GM12878 (cell line): ENCODE data around the gene PPP2R2D. TPM values are rescaled to one million over a fixed set of nuclear protein-coding genes. Genes with fewer than 3 reads are reported as not detected.

Experiments
- ATAC-seq: fragments of 200-7000 bp; cut with Tn5 transposase; 3 replicates; pipeline ENCODE4 v1.9.1; 2020; ENCODE audit warnings: mild to moderate bottlenecking, moderate library complexity
- BruUV-seq: library from RNA; stranded (reverse); fragments of 400-500 nt; replicated peaks from 2 replicates; lab custom pipeline; 2021; lab: Mats Ljungman, UMichigan
- CTCF ChIA-PET: fragments of 300-600 bp; sonication (Branson Sonifier 250); formaldehyde crosslinking; extraction: SDS; loops from one replicate; lab custom pipeline; 2021; ENCODE audit warnings: inconsistent platforms; lab: Yijun Ruan, JAX
- POLR2A ChIA-PET: fragments of 350-600 bp; formaldehyde crosslinking; extraction: SDS; loops from one replicate; lab custom pipeline; 2021; ENCODE audit warnings: inconsistent platforms; lab: Charles Lee
- RAD21 ChIA-PET: fragments of 300-600 bp; sonication (Branson Sonifier 250); formaldehyde crosslinking; loops from one replicate; lab custom pipeline; 2023; ENCODE audit warnings: antibody characterized with exemption; ENCODE audit not compliant: unreplicated experiment; lab: Charles Lee
- SMC1A ChIA-PET: fragments of 300-600 bp; sonication (Branson Sonifier 250); formaldehyde crosslinking; loops from one replicate; lab custom pipeline; 2023; ENCODE audit not compliant: unreplicated experiment, uncharacterized antibody; lab: Charles Lee
- DNase-seq: peaks from one replicate; pipeline ENCODE4 v3.0.0-alpha.2; 2011; ENCODE audit warnings: low read depth, low spot score
- FAIRE-seq: peaks from 3 replicates; lab custom pipeline; 2011; peaks lifted over from hg19 to GRCh38; lab: Jason Lieb, UNC
- H2AFZ ChIP-seq: 2 replicates; pipeline ENCODE4 v1.6.0; 2011; ENCODE audit warnings: low read depth, low read length, control low read depth; ENCODE audit not compliant: control insufficient read depth
- H3K27ac ChIP-seq: 2 replicates; pipeline ENCODE4 v1.5.1; 2011; ENCODE audit warnings: control low read depth; ENCODE audit not compliant: control insufficient read depth, insufficient read depth
- H3K27me3 ChIP-seq, 2 experiments: replicated peaks in 1 of 2; 2 replicates each; pipeline versions ENCODE4 v1.6.0 to v1.6.1; 2011; ENCODE audit warnings: low read length in 1 of 2; ENCODE audit not compliant: control insufficient read depth in 2 of 2, insufficient read depth in 2 of 2
- H3K36me3 ChIP-seq, 2 experiments: 2 replicates each; pipeline ENCODE4 v1.5.1; 2011; ENCODE audit warnings: low read length in 1 of 2; ENCODE audit not compliant: control insufficient read depth in 2 of 2, insufficient read depth in 2 of 2
- H3K4me1 ChIP-seq: 2 replicates; pipeline ENCODE4 v1.6.1; 2011; ENCODE audit warnings: mild to moderate bottlenecking, low read length, moderate library complexity, mixed read lengths; ENCODE audit not compliant: control insufficient read depth, insufficient read depth
- H3K4me2 ChIP-seq: 2 replicates; pipeline ENCODE4 v1.6.0; 2011; ENCODE audit warnings: control low read depth; ENCODE audit not compliant: control insufficient read depth, insufficient read depth
- H3K4me3 ChIP-seq: fragments of 200-600 bp; sonication (generic); 2 replicates; pipeline ENCODE4 v1.5.1; 2016
- H3K79me2 ChIP-seq: 2 replicates; pipeline ENCODE4 v1.6.0; 2011; ENCODE audit warnings: low read length; ENCODE audit not compliant: control insufficient read depth, insufficient read depth
- H3K9ac ChIP-seq: 2 replicates; pipeline ENCODE4 v1.8.0; 2011; ENCODE audit warnings: low read length, control low read depth, mixed read lengths; ENCODE audit not compliant: control insufficient read depth, insufficient read depth
- H3K9me3 ChIP-seq: replicated peaks from 3 replicates; pipeline ENCODE4 v1.5.1; 2011; ENCODE audit warnings: mild to moderate bottlenecking, low read length; ENCODE audit not compliant: control insufficient read depth, insufficient read depth
- H4K20me1 ChIP-seq: 2 replicates; pipeline ENCODE4 v1.6.0; 2011; ENCODE audit not compliant: control insufficient read depth, insufficient read depth
- BMI1 ChIP-seq: fragments of 450-650 bp; IDR thresholded peaks from 2 replicates; pipeline ENCODE4 v1.6.1; 2016; ENCODE audit warnings: mild to moderate bottlenecking, moderate library complexity, borderline replicate concordance
- CBX5 ChIP-seq: sonication (generic); IDR thresholded peaks from 2 replicates; pipeline ENCODE4 v1.6.1; 2016; ENCODE audit warnings: low read depth, moderate library complexity, mild to moderate bottlenecking, inconsistent platforms
- CEBPZ ChIP-seq: fragments of 150-350 bp; IDR thresholded peaks from 2 replicates; pipeline ENCODE4 v1.6.1; 2016; ENCODE audit warnings: low read depth, low read length
- JUNB ChIP-seq: IDR thresholded peaks from 2 replicates; pipeline ENCODE4 v1.6.1; 2016; ENCODE audit warnings: antibody characterized with exemption, mild to moderate bottlenecking
- RAD21 ChIP-seq: IDR thresholded peaks from 2 replicates; pipeline ENCODE4 v1.6.1; 2011; ENCODE audit warnings: mild to moderate bottlenecking, low read depth, low read length, moderate library complexity; ENCODE audit not compliant: insufficient read depth
- SIX5 ChIP-seq: IDR thresholded peaks from 2 replicates; pipeline ENCODE4 v1.6.1; 2011; ENCODE audit warnings: mild to moderate bottlenecking, low read depth, low read length, moderate library complexity; ENCODE audit not compliant: severe bottlenecking
- in situ Hi-C: fragments of 300-500 bp; cut with MboI; formaldehyde crosslinking; loops from 9 replicates; pipeline ENCODE4 v1.14.3; 2018; ENCODE audit warnings: mixed read lengths
- intact Hi-C: fragments of 100-400 bp; cut with micrococcal nuclease; formaldehyde crosslinking; loops from one replicate; pipeline ENCODE4 v1.14.2; 2022; ENCODE audit not compliant: unreplicated experiment
- polyA plus RNA-seq, 11 experiments: library from polyadenylated mRNA; depleted of rRNA in 4 of 11; unstranded in 6 of 11; stranded (reverse) in 5 of 11; fragments of >200 nt; fragmentation: Nextera tagmentation in 4 of 11; fragmentation: Illumina TruSeq in 1 of 11; extraction: Ambion mirVana in 4 of 11; extraction: Trizol in 1 of 11; gene quantifications; 1 replicate in 1 of 11; 2 replicates in 10 of 11; pipeline versions ENCODE4 v1.2.1 to v1.2.3, GENCODE V29; 2011 to 2016; ENCODE audit warnings: inconsistent platforms in 2 of 11, missing spikeins in 2 of 11, low read depth in 1 of 11
- total RNA-seq, 4 experiments: library from RNA; depleted of rRNA in 3 of 4; stranded (reverse); fragments of >200 nt in 3 of 4; fragmentation: Illumina TruSeq in 1 of 4; extraction: Trizol in 1 of 4; gene quantifications; 2 replicates each; pipeline versions ENCODE4 v1.2.1 to v1.2.3, GENCODE V29; 2013 to 2021
- TF ChIP-seq, protein P1 (sequence below): fragments of 450-650 bp; IDR thresholded peaks from 2 replicates; pipeline ENCODE4 v1.6.1; 2017; ENCODE audit warnings: low read depth, mild to moderate bottlenecking, moderate library complexity

PPP2R2D gene
- total and polyA plus RNA-seq, 10 of the 15 experiments (the other 5 are each of a cell fraction or from before 2014, with no cell fraction given) = 2.8 to 41.9 (median 21.8) TPM

DNA sequence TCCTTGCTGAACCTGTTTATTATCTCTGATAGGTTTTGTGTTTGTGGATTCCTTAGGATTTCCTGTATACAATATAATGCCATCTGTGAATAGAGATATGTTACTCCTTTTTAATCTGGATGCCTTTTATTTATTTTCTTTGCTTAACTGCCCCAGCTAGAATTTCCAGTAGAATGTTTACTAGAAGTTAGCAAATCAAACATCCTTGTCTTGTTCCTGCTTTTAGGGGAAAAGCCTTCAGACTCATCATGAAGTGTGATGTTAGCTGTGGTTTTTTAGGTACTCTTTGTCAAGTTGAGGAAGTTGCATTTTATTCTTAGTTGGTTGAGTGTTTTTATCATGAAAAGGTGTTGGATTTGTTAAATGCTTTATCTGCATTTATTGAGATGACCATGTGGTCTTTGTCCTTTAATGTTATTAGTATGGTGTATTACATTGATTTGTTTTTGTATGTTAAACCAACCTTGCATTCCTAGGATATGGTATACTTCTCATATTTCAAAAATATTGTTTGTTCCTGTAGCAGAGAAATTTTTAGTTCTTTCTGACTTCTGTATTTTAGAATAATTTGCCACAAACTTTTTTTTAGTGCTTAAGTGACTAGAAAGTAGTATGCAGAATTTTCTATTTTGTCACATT lies 24.3 kb downstream of the PPP2R2D start:
- RAD21 ChIA-PET = no interaction called here
- intact Hi-C loops = no loop called here
- no peak for ATAC-seq
- peaks cover 7% of the 10 kb centered on the region for H3K9me3 ChIP-seq
- no peak for TF ChIP-seq RAD21
- no peak for TF ChIP-seq JUNB
- TF ChIP-seq BMI1 = no peak
- TF ChIP-seq, protein P1, sequence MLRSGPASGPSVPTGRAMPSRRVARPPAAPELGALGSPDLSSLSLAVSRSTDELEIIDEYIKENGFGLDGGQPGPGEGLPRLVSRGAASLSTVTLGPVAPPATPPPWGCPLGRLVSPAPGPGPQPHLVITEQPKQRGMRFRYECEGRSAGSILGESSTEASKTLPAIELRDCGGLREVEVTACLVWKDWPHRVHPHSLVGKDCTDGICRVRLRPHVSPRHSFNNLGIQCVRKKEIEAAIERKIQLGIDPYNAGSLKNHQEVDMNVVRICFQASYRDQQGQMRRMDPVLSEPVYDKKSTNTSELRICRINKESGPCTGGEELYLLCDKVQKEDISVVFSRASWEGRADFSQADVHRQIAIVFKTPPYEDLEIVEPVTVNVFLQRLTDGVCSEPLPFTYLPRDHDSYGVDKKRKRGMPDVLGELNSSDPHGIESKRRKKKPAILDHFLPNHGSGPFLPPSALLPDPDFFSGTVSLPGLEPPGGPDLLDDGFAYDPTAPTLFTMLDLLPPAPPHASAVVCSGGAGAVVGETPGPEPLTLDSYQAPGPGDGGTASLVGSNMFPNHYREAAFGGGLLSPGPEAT = 0 out of 2 replicates have a peak, but pooled peaks have one; percentile 19
- no peak for TF ChIP-seq SIX5
- TF ChIP-seq CEBPZ = no peak
- 0 out of 2 replicates have a peak, but pooled peaks have one; percentile 40 for TF ChIP-seq CBX5
- no peak overlapping the region for H2AFZ ChIP-seq
- BruUV-seq = no TSS peak
- H3K36me3 ChIP-seq = peaks cover 2 to 5% of the 10 kb centered on the region in 2 experiments; a peak in 3 of 4 replicates
- SMC1A ChIA-PET = no interaction called here
- H4K20me1 ChIP-seq = peaks cover 4% of the 10 kb centered on the region; the same call in 1 of the 2 replicates
- H3K4me3 ChIP-seq = no peak overlapping the region
- no peak for DNase-seq
- H3K27ac ChIP-seq = no peak overlapping the region
- in situ Hi-C loops = no loop called here
- no peak for FAIRE-seq
- H3K9ac ChIP-seq = no peak overlapping the region
- no peak overlapping the region for H3K4me2 ChIP-seq
- H3K79me2 ChIP-seq = peaks cover 75% of the 10 kb centered on the region
- POLR2A ChIA-PET = interaction anchor here (1.4 kb wide), 1 partner anchor 14 kb away, joined by 3 read pairs; no protein-coding TSS in a partner anchor
- CTCF ChIA-PET = interaction anchor here (1.1 kb wide), 1 partner anchor 12 kb away, joined by 3 read pairs; no protein-coding TSS in a partner anchor
- peaks cover 28% of the 10 kb centered on the region for H3K4me1 ChIP-seq
- no peaks in the 10 kb centered on the region for H3K27me3 ChIP-seq
